CD14-positive monocyte (primary cell): ENCODE results near the gene CYP39A1. TPM values are rescaled to one million over a fixed set of nuclear protein-coding genes. Genes with fewer than 3 reads are reported as not detected.

Experiments
- DNase-seq, 3 donors: peaks; one replicate each; pipeline ENCODE4 v3.0.0-alpha.2; 2011 to 2022
- H2AFZ ChIP-seq: 2 replicates; pipeline ENCODE4 v1.6.0; 2012; ENCODE audit warnings: mild to moderate bottlenecking, low read depth, low read length, inconsistent platforms; ENCODE audit not compliant: insufficient read depth, poor library complexity, severe bottlenecking
- H3K27ac ChIP-seq, 2 donors: 1 replicate in 1 of 2; 2 replicates in 1 of 2; pipeline ENCODE4 v1.5.1; 2012 to 2013; ENCODE audit warnings: low read length in 2 of 2, control low read depth in 1 of 2, inconsistent platforms in 1 of 2, low read depth in 1 of 2, mild to moderate bottlenecking in 1 of 2
- H3K27me3 ChIP-seq, 2 donors: one replicate each; pipeline versions ENCODE4 v1.6.0 to v1.6.1; 2011 to 2013; ENCODE audit warnings: low read length in 2 of 2; ENCODE audit not compliant: control insufficient read depth in 2 of 2, insufficient read depth in 2 of 2
- H3K36me3 ChIP-seq, 2 donors: replicated peaks in 1 of 2; 1 replicate in 1 of 2; 2 replicates in 1 of 2; pipeline versions ENCODE4 v1.5.1 to v1.6.1; 2012 to 2013; ENCODE audit warnings: low read length in 2 of 2, control low read depth in 1 of 2, inconsistent platforms in 1 of 2, mild to moderate bottlenecking in 1 of 2; ENCODE audit not compliant: insufficient read depth in 2 of 2, control insufficient read depth in 1 of 2
- H3K4me1 ChIP-seq, 2 donors: 1 replicate in 1 of 2; 2 replicates in 1 of 2; pipeline versions ENCODE4 v1.5.1 to v1.6.1; 2012 to 2013; ENCODE audit warnings: low read length in 2 of 2, control low read depth in 1 of 2, inconsistent platforms in 1 of 2, mild to moderate bottlenecking in 1 of 2, moderate library complexity in 1 of 2; ENCODE audit not compliant: insufficient read depth in 2 of 2, control insufficient read depth in 1 of 2
- H3K4me2 ChIP-seq: replicated peaks from 2 replicates; pipeline ENCODE3; 2012; ENCODE audit warnings: low read length, moderate library complexity, mild to moderate bottlenecking; ENCODE audit not compliant: poor library complexity, severe bottlenecking; ENCODE audit errors: extremely low read depth
- H3K4me3 ChIP-seq, 3 experiments: fragments of 200-600 bp in 1 of 3; sonication (generic) in 1 of 3; replicated peaks in 1 of 3; 1 replicate in 2 of 3; 2 replicates in 1 of 3; pipeline ENCODE4 v1.5.1; 2011 to 2013; ENCODE audit warnings: low read length in 3 of 3, mild to moderate bottlenecking in 3 of 3, control low read depth in 2 of 3, low read depth in 2 of 3, inconsistent platforms in 1 of 3, moderate library complexity in 1 of 3
- H3K79me2 ChIP-seq: 2 replicates; pipeline ENCODE4 v1.6.0; 2012; ENCODE audit warnings: mild to moderate bottlenecking, control low read depth, inconsistent platforms, low read length, moderate library complexity; ENCODE audit not compliant: insufficient read depth
- H3K9ac ChIP-seq: 2 replicates; pipeline ENCODE4 v1.6.0; 2017; ENCODE audit warnings: low read length, mild to moderate bottlenecking; ENCODE audit not compliant: insufficient read depth, poor library complexity, severe bottlenecking
- H3K9me3 ChIP-seq, 2 donors: replicated peaks in 1 of 2; 1 replicate in 1 of 2; 2 replicates in 1 of 2; pipeline versions ENCODE4 v1.5.1 to v1.6.1; 2012 to 2013; ENCODE audit warnings: low read length in 2 of 2, control low read depth in 1 of 2; ENCODE audit not compliant: control insufficient read depth in 1 of 2, insufficient read depth in 1 of 2
- H4K20me1 ChIP-seq: 2 replicates; pipeline ENCODE4 v1.6.0; 2012; ENCODE audit warnings: mild to moderate bottlenecking, low read length, control low read depth, moderate library complexity; ENCODE audit not compliant: insufficient read depth
- H3K27ac Mint-ChIP-seq, 7 donors: one replicate each; pipeline ENCODE4 v1.8.0; 2020; ENCODE audit warnings: mild to moderate bottlenecking in 7 of 7, mixed read lengths in 7 of 7, moderate library complexity in 6 of 7, inconsistent platforms in 2 of 7
- H3K27me3 Mint-ChIP-seq, 3 donors: one replicate each; pipeline ENCODE4 v1.8.0; 2021 to 2022; ENCODE audit warnings: low read depth in 3 of 3, mild to moderate bottlenecking in 3 of 3, mixed read lengths in 3 of 3, moderate library complexity in 3 of 3, inconsistent platforms in 1 of 3
- H3K36me3 Mint-ChIP-seq, 2 donors: one replicate each; pipeline ENCODE4 v1.8.0; 2020; ENCODE audit warnings: mixed read lengths in 2 of 2, inconsistent platforms in 1 of 2, mild to moderate bottlenecking in 1 of 2
- H3K4me1 Mint-ChIP-seq: one replicate; pipeline ENCODE4 v1.8.0; 2020; ENCODE audit warnings: mild to moderate bottlenecking, mixed read lengths
- H3K4me3 Mint-ChIP-seq, 2 donors: one replicate each; pipeline ENCODE4 v1.8.0; 2020; ENCODE audit warnings: mild to moderate bottlenecking in 2 of 2, mixed read lengths in 2 of 2, moderate library complexity in 1 of 2
- H3K9me3 Mint-ChIP-seq, 7 donors: one replicate each; pipeline ENCODE4 v1.8.0; 2020 to 2022; ENCODE audit warnings: mixed read lengths in 7 of 7, mild to moderate bottlenecking in 6 of 7, moderate library complexity in 6 of 7, inconsistent platforms in 2 of 7
- WGBS: methylation state at CpG from one replicate; pipeline ENCODE4 v1.1.5; 2013; ENCODE audit warnings: missing lambda C conversion rate; ENCODE audit not compliant: insufficient coverage; 5-methylcytosine and 5-hydroxymethylcytosine counted together
- intact Hi-C, 2 donors: fragments of 100-400 bp; cut with micrococcal nuclease; formaldehyde crosslinking; loops; one replicate each; pipeline versions ENCODE4 v1.15.0 to v1.15.1; 2023
- polyA plus RNA-seq, 3 donors: library from polyadenylated mRNA; depleted of rRNA in 1 of 3; unstranded in 2 of 3; stranded (reverse) in 1 of 3; fragments of 300-500 nt in 2 of 3; fragments of >200 nt in 1 of 3; fragmentation: Illumina TruSeq in 2 of 3; gene quantifications; 1 replicate in 2 of 3; 2 replicates in 1 of 3; pipeline ENCODE4 v1.2.3, GENCODE V29; 2012 to 2021
- TF ChIP-seq, protein P1 (sequence below): fragments of 200-600 bp; IDR thresholded peaks from one replicate; pipeline ENCODE4 v1.8.0; 2022; ENCODE audit warnings: antibody characterized with exemption, mild to moderate bottlenecking

The CYP39A1 gene
- polyA plus RNA-seq, 3 donors: not detected

DNA sequence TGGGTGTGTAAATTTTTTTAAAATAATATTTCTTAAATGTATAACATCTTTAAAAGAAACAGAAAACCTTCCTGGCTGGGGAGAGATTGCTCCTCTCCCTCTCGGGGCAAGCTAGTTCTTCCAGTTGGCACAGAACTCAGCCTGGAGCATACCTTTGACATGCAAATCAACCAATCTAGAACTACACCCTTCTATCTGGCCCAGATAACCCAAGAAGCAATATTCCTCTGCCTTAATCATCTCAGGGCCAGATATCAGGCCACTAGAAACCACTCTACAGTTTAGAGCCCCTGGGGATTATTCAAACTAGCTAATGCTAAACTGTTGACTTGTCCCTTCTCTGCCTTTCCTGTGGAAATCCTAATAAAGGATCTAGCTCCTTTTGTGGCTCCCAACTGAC, 33.9 kb downstream of the CYP39A1 start:
- Histone ChIP-seq H3K27ac (no peak overlapping the region), H2AFZ (no peak overlapping the region), H3K9ac (no peak overlapping the region), H3K9me3 (no peaks in the 10 kb centered on the region), H4K20me1 (no peaks in the 10 kb centered on the region), H3K27me3 (no peaks in the 10 kb centered on the region), H3K79me2 (no peaks in the 10 kb centered on the region), H3K4me3 (no peak overlapping the region), H3K4me2 (no peak overlapping the region), H3K36me3 (no peaks in the 10 kb centered on the region), H3K4me1 (no peaks in the 10 kb centered on the region)
- H3K27me3 Mint-ChIP-seq: peaks cover 0 to 3% (median 0%) of the 10 kb centered on the region in 3 donors
- H3K27ac Mint-ChIP-seq: no peak overlapping the region
- no peaks in the 10 kb centered on the region for H3K4me1 Mint-ChIP-seq
- no peaks in the 10 kb centered on the region for H3K36me3 Mint-ChIP-seq
- 100% methylated on average over 1 of the region's 1 CpG for whole genome bisulfite sequencing
- TF ChIP-seq, protein P1, sequence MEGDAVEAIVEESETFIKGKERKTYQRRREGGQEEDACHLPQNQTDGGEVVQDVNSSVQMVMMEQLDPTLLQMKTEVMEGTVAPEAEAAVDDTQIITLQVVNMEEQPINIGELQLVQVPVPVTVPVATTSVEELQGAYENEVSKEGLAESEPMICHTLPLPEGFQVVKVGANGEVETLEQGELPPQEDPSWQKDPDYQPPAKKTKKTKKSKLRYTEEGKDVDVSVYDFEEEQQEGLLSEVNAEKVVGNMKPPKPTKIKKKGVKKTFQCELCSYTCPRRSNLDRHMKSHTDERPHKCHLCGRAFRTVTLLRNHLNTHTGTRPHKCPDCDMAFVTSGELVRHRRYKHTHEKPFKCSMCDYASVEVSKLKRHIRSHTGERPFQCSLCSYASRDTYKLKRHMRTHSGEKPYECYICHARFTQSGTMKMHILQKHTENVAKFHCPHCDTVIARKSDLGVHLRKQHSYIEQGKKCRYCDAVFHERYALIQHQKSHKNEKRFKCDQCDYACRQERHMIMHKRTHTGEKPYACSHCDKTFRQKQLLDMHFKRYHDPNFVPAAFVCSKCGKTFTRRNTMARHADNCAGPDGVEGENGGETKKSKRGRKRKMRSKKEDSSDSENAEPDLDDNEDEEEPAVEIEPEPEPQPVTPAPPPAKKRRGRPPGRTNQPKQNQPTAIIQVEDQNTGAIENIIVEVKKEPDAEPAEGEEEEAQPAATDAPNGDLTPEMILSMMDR: no peak
- intact Hi-C loops: no loop called here
- H3K9me3 Mint-ChIP-seq: peaks cover 0 to 2% (median 0%) of the 10 kb centered on the region in 7 donors
- H3K4me3 Mint-ChIP-seq: no peak overlapping the region
- no peak for DNase-seq

DNA sequence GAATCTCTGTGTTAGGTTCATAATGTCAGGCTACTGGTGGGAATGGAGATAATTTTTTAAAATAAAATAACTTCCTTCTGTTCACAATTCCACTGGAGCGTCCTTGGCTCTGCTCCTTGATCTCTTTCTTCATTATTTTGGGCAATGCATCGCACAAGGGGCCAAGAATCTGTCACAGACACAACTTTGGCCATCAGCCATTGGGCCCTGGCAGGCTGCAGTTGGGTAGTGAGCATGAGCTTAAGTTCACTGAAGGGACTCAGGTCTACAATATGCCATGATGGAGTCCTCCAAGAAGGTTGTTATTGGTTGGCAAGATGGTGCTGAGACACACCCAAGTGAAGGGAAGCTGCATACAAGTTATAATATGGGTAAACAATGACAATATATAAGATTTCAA, 40.0 kb downstream of the CYP39A1 start:
- Mint-ChIP-seq H3K27ac (no peak overlapping the region), H3K4me3 (no peak overlapping the region), H3K4me1 (no peaks in the 10 kb centered on the region), H3K36me3 (no peaks in the 10 kb centered on the region), H3K27me3 (peaks cover 0 to 2% (median 0%) of the 10 kb centered on the region in 3 donors), H3K9me3 (peaks cover 0 to 4% (median 0%) of the 10 kb centered on the region in 7 donors)
- no peak overlapping the region for H3K27ac ChIP-seq
- WGBS: 100% methylated on average over 1 of the region's 2 CpGs
- no peaks in the 10 kb centered on the region for H3K79me2 ChIP-seq
- no peaks in the 10 kb centered on the region for H4K20me1 ChIP-seq
- no peak overlapping the region for H3K4me2 ChIP-seq
- H3K36me3 ChIP-seq: no peaks in the 10 kb centered on the region
- H3K27me3 ChIP-seq: no peaks in the 10 kb centered on the region
- no peak overlapping the region for H2AFZ ChIP-seq
- no peak overlapping the region for H3K9ac ChIP-seq
- no peak for DNase-seq
- intact Hi-C loops: no loop called here
- H3K4me3 ChIP-seq: no peak overlapping the region
- no peaks in the 10 kb centered on the region for H3K9me3 ChIP-seq
- H3K4me1 ChIP-seq: no peaks in the 10 kb centered on the region
- TF ChIP-seq, protein P1: no peak
